Osteoblast (primary cell): ENCODE data around the gene SLC27A2. TPM values are rescaled to one million over a fixed set of nuclear protein-coding genes. Genes with fewer than 3 reads are reported as not detected.

Experiments
- DNase-seq: peaks from one replicate; pipeline ENCODE4 v3.0.0; 2011; ENCODE audit warnings: low spot score, mixed read lengths; ENCODE audit not compliant: insufficient read length; ENCODE audit errors: missing footprints
- H2AFZ ChIP-seq: 2 replicates; pipeline ENCODE4 v1.6.0; 2011; ENCODE audit warnings: mild to moderate bottlenecking, low read length
- H3K27ac ChIP-seq: 2 replicates; pipeline ENCODE4 v1.5.1; 2011; ENCODE audit warnings: mild to moderate bottlenecking, low read depth, low read length, moderate library complexity
- H3K27me3 ChIP-seq: 2 replicates; pipeline ENCODE4 v1.6.0; 2012; ENCODE audit warnings: mild to moderate bottlenecking, control low read depth, inconsistent platforms, low read length, moderate library complexity; ENCODE audit not compliant: insufficient read depth
- H3K36me3 ChIP-seq: 2 replicates; pipeline ENCODE4 v1.5.1; 2011; ENCODE audit warnings: mild to moderate bottlenecking, low read length, control low read depth, moderate library complexity; ENCODE audit not compliant: insufficient read depth
- H3K4me1 ChIP-seq: 2 replicates; pipeline ENCODE4 v1.5.1; 2011; ENCODE audit warnings: mild to moderate bottlenecking, low read length, control low read depth, moderate library complexity; ENCODE audit not compliant: insufficient read depth
- H3K4me2 ChIP-seq: 2 replicates; pipeline ENCODE4 v1.6.0; 2011; ENCODE audit warnings: mild to moderate bottlenecking, low read length; ENCODE audit not compliant: insufficient read depth
- H3K4me3 ChIP-seq: fragments of 200-600 bp; sonication (generic); 3 replicates; pipeline ENCODE4 v1.5.1; 2012; ENCODE audit warnings: mild to moderate bottlenecking, low read length, inconsistent platforms; ENCODE audit not compliant: insufficient read depth
- H3K79me2 ChIP-seq: 2 replicates; pipeline ENCODE4 v1.6.0; 2012; ENCODE audit warnings: mild to moderate bottlenecking, low read length, control low read depth, inconsistent platforms; ENCODE audit not compliant: insufficient read depth
- H3K9me3 ChIP-seq: 2 replicates; pipeline ENCODE4 v1.5.1; 2011; ENCODE audit warnings: low read depth, low read length, control low read depth
- H4K20me1 ChIP-seq: 2 replicates; pipeline ENCODE4 v1.6.0; 2012; ENCODE audit warnings: mild to moderate bottlenecking, low read length, control low read depth; ENCODE audit not compliant: insufficient read depth
- total RNA-seq: library from RNA; depleted of rRNA; stranded (reverse); fragments of >200 nt; gene quantifications from 2 replicates; pipeline ENCODE4 v1.2.3, GENCODE V29; 2012
- TF ChIP-seq, protein P1 (sequence below): IDR thresholded peaks from 2 replicates; pipeline ENCODE4 v1.5.1; 2011; ENCODE audit warnings: mild to moderate bottlenecking, low read depth, low read length, moderate library complexity; ENCODE audit errors: extremely low read depth

The SLC27A2 gene
- total RNA-seq, 1 donor: not detected

DNA sequence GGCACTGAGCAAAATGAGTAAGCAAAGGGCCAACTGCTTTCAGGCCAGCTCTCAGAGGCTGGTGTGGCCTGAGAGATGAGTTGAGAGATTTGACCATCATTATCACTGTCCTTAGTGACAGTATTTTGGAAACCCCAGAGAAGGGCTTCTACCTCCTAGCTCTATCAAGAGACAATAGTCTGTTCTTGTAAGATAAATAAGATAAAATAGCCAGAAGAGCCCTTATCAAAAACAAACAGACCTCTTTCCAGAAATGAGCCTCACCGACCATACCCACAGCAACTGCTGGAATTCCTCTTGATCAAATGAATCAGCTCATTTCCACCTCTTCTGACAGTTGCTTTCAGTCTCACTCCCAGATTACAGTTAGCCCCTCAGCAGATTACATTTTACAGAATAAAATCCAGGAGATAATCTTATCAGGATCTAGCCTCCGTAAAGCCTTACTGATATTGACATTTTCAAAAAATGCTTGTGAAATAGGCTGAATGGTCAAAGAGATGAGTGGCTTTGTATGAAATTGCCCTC, 79.0 kb downstream of the SLC27A2 start:
- Histone ChIP-seq H2AFZ (no peak overlapping the region), H3K4me1 (peaks cover 3% of the 10 kb centered on the region), H3K27me3 (peaks cover 29% of the 10 kb centered on the region), H3K79me2 (no peaks in the 10 kb centered on the region), H3K9me3 (no peaks in the 10 kb centered on the region), H3K4me2 (no peak overlapping the region), H3K4me3 (no peak overlapping the region), H3K36me3 (no peaks in the 10 kb centered on the region), H4K20me1 (no peaks in the 10 kb centered on the region), H3K27ac (no peak overlapping the region)
- no peak for DNase-seq
- TF ChIP-seq, protein P1, sequence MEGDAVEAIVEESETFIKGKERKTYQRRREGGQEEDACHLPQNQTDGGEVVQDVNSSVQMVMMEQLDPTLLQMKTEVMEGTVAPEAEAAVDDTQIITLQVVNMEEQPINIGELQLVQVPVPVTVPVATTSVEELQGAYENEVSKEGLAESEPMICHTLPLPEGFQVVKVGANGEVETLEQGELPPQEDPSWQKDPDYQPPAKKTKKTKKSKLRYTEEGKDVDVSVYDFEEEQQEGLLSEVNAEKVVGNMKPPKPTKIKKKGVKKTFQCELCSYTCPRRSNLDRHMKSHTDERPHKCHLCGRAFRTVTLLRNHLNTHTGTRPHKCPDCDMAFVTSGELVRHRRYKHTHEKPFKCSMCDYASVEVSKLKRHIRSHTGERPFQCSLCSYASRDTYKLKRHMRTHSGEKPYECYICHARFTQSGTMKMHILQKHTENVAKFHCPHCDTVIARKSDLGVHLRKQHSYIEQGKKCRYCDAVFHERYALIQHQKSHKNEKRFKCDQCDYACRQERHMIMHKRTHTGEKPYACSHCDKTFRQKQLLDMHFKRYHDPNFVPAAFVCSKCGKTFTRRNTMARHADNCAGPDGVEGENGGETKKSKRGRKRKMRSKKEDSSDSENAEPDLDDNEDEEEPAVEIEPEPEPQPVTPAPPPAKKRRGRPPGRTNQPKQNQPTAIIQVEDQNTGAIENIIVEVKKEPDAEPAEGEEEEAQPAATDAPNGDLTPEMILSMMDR: no peak

DNA sequence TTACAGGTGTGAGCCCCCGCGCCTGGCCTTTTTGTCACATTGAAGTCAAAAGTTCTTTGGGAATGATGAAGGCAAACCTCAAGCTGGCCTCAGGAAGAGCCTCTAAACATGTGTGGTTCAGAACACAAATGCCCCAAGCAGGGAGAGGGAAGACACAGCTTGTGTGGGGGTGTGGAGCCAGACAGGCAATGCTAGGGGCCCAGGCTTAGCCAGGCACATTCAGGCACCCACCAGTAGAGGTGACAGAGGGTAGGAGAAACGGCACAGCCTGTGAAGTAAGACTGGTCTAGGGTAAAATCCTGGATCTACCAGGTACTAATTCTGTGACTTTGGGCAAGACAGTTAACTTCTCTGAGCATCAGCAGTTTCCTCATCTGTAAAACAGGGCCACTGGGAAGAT, 80.0 kb downstream of the SLC27A2 start:
- DNase-seq: no peak
- no peaks in the 10 kb centered on the region for H3K36me3 ChIP-seq
- H4K20me1 ChIP-seq: no peaks in the 10 kb centered on the region
- TF ChIP-seq, protein P1: no peak
- no peak overlapping the region for H2AFZ ChIP-seq
- peaks cover 33% of the 10 kb centered on the region for H3K27me3 ChIP-seq
- no peaks in the 10 kb centered on the region for H3K9me3 ChIP-seq
- H3K27ac ChIP-seq: no peak overlapping the region
- no peaks in the 10 kb centered on the region for H3K79me2 ChIP-seq
- H3K4me2 ChIP-seq: no peak overlapping the region
- H3K4me3 ChIP-seq: no peak overlapping the region
- H3K4me1 ChIP-seq: peaks cover 3% of the 10 kb centered on the region

DNA sequence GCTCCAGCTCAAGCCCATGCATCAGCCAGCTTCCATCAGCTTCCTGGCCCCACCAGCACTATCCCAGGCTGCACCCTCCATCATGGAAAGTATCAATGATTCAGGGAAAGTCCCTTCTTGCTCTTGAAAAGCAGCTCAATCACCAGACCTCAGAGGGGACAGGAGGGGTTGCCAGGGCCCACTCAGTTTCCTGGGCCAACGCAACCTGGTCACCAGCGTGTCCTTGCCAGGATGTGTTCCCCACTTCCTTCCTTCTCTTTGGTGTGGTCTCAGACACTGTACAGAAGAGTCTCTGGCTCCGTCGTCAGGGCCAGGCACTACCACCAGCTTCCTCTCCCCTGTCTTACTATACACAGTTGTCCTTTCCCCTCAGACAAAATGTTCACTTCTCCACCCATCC, 80.5 kb downstream of the SLC27A2 start:
- no peaks in the 10 kb centered on the region for H3K36me3 ChIP-seq
- H4K20me1 ChIP-seq: no peaks in the 10 kb centered on the region
- no peak overlapping the region for H3K4me2 ChIP-seq
- H3K27ac ChIP-seq: no peak overlapping the region
- H3K79me2 ChIP-seq: no peaks in the 10 kb centered on the region
- peaks cover 3% of the 10 kb centered on the region for H3K4me1 ChIP-seq
- no peak overlapping the region for H2AFZ ChIP-seq
- H3K4me3 ChIP-seq: no peak overlapping the region
- TF ChIP-seq, protein P1: no peak
- no peaks in the 10 kb centered on the region for H3K9me3 ChIP-seq
- DNase-seq: no peak
- peaks cover 34% of the 10 kb centered on the region for H3K27me3 ChIP-seq

DNA sequence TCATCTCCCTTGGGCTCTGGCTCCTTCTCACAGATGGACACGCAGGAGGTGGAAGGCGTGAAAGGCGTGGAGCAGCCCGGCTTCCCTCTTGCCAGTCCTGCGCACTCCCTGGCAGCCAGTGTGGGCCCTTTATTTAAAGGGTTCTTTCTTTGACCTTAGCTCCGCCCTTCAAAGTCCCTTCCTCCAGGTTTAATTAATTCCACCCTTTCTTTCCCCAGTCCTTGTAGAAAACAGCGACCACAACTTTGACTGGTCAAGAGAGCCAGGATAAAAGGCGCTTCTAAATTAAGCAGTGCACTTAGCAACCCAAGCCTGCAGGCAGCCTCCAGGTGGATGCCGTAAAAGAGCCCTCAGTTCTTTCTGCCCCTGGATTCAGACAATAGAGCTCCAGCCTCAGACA, 83.6 kb downstream of the SLC27A2 start, which contains the start of gene HDC:
TSS of gene HDC (minus strand) at position 107 of the 400 bp plus-strand sequence. CDS start at position 4, 103 bp downstream.
- Histone ChIP-seq H3K9me3 (no peaks in the 10 kb centered on the region), H3K4me1 (no peaks in the 10 kb centered on the region), H2AFZ (no peak within 1 kb of the TSS), H3K27ac (no peak within 1 kb of the TSS), H3K36me3 (no peaks in the 10 kb centered on the region), H3K27me3 (peaks cover 33% of the 10 kb centered on the region), H4K20me1 (no peaks in the 10 kb centered on the region), H3K4me3 (no peak within 1 kb of the TSS), H3K4me2 (no peak within 1 kb of the TSS), H3K79me2 (no peaks in the 10 kb centered on the region)
- TF ChIP-seq, protein P1: no peak
- no peak for DNase-seq
